ENCODE results near the gene CCL23. TPM values are rescaled to one million over a fixed set of nuclear protein-coding genes. Genes with fewer than 3 reads are reported as not detected.
"Not testable (repeated sequence)": the region's sequence is repeated elsewhere in the genome, so short reads cannot be mapped to it uniquely, and the experiment has no call there.

Gene CCL23
- total RNA-seq, 1 donor from 2014 or later, result not detected

DNA sequence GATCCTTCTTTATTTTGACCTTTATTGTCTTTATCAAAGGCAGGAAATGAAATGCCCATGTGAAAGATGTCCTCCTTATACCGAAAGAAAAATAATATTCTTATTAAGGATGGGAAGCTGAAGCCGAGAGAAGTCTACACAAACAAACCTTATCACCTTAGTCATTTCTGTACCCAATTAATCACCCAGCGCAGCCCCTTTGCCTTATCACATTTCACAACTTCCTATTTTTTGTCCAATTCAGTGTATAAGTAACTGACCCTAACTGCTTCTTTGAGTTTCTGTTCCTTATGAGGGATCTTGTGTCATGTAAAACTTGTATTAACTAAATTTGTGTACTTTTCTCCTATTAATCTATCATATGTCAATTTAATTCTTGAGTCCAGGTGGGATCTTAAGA lies 16.4 kb upstream of the CCL23 start:
- H3K36me3 ChIP-seq (ENCODE audit: control insufficient read depth, insufficient read depth, low read length), result no peaks in the 10 kb centered on the region

DNA sequence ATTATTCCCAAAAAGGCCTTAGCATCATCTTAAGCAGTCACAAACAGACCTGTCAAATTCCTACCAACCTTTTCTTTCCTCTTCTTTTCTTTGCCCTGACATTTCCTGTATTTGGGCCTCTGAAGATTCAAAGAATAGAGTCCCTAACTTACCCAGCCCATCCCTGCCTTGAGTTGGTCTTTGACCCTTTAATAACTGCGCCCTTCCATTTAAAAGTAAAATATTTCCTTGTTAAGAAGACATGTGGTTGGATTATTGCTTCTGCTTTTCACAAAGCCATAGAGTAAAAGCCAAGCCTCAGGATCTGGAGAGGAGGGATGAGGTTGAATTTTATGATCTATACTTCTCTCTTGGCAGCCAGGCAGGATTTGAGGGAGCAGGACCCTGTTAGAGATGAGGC lies 13.2 kb upstream of the CCL23 start:
- no peaks in the 10 kb centered on the region for H3K36me3 ChIP-seq (ENCODE audit: control insufficient read depth, insufficient read depth, low read length)
- DNase-seq (ENCODE audit: low read depth) (no peak), FAIRE-seq (no peak)
- TF ChIP-seq, protein P1, sequence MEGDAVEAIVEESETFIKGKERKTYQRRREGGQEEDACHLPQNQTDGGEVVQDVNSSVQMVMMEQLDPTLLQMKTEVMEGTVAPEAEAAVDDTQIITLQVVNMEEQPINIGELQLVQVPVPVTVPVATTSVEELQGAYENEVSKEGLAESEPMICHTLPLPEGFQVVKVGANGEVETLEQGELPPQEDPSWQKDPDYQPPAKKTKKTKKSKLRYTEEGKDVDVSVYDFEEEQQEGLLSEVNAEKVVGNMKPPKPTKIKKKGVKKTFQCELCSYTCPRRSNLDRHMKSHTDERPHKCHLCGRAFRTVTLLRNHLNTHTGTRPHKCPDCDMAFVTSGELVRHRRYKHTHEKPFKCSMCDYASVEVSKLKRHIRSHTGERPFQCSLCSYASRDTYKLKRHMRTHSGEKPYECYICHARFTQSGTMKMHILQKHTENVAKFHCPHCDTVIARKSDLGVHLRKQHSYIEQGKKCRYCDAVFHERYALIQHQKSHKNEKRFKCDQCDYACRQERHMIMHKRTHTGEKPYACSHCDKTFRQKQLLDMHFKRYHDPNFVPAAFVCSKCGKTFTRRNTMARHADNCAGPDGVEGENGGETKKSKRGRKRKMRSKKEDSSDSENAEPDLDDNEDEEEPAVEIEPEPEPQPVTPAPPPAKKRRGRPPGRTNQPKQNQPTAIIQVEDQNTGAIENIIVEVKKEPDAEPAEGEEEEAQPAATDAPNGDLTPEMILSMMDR (IDR thresholded peaks at IDR 0.05; ENCODE audit: insufficient read depth, low read length, severe bottlenecking), result no peak
- H3K27me3 ChIP-seq (ENCODE audit: control insufficient read depth, insufficient read depth, low read length), result no peaks in the 10 kb centered on the region
- H3K4me3 ChIP-seq (ENCODE audit: low read depth, low read length), result no peak overlapping the region

More for the DNA sequence above, 16.4 kb upstream of the CCL23 start:
- Histone ChIP-seq H3K27me3 (ENCODE audit: control insufficient read depth, insufficient read depth, low read length) (no peaks in the 10 kb centered on the region), H3K4me3 (ENCODE audit: low read depth, low read length) (no peak overlapping the region)
- FAIRE-seq (no peak), DNase-seq (ENCODE audit: low read depth) (no peak)
- TF ChIP-seq, protein P1 (IDR thresholded peaks at IDR 0.05; ENCODE audit: insufficient read depth, low read length, severe bottlenecking), result no peak

DNA sequence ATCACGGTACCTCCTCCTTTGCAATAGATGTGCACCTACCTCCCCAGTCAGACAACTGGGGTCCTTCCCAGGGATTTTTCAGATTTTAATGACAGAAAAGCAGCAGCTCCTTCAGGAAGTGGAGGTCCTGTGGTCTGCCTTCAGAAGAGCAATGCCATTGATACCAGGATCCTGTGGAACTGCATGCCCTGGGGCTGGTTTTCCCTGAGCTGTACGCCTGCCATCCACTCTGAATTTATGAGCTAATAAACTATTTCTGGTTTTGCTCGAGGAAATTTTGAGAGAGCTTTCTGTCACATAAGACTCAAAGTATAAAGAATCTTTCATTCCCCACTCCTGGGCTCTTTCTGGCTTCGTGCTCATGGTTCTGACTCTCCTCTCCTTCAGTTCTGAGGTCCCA lies 10.0 kb upstream of the CCL23 start:
- H3K27me3 ChIP-seq (ENCODE audit: control insufficient read depth, insufficient read depth, low read length), result no peaks in the 10 kb centered on the region
- no peak for DNase-seq (ENCODE audit: low read depth)
- TF ChIP-seq, protein P1 (IDR thresholded peaks at IDR 0.05; ENCODE audit: insufficient read depth, low read length, severe bottlenecking), result no peak
- FAIRE-seq, result no peak
- no peaks in the 10 kb centered on the region for H3K36me3 ChIP-seq (ENCODE audit: control insufficient read depth, insufficient read depth, low read length)
- H3K4me3 ChIP-seq (ENCODE audit: low read depth, low read length), result no peak overlapping the region

DNA sequence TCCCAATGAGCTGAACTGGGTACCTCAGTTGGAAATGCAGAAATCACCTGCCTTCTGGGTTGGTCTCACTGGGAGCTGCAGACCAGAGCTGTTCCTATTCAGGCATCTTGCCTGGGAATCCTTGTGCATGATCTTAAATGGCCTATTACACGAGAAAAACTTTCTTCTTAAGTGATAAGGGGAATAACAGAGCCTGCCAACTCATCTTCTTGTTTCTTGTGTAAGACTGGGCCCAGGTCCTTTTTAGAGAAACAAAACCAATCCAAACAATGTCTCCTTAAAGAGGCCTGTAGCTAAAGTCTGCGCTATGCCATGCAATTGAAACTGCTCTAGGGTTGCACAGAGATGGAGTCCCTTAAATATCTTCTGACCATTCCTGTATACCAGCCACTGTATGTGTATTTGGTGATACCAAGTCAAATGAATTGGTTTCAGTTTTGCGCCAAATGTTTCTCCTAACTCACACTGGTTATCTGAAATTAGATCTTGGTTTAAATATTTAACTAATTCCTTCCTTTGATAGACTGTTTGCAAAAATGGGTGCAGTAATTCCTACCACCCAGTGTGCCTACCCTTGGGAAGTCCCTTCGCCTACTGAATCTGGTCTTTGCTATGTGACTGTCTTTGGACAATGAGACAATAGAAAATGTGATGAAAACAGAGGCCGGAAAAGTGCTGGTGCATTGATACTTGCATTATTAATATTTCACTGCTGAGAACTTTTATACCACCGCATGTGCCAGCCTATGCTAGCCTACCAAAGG lies 6.5 kb upstream of the CCL23 start:
- DNase-seq (ENCODE audit: low read depth) (no peak), FAIRE-seq (no peak)
- Histone ChIP-seq H3K27me3 (ENCODE audit: control insufficient read depth, insufficient read depth, low read length) (no peaks in the 10 kb centered on the region), H3K36me3 (ENCODE audit: control insufficient read depth, insufficient read depth, low read length) (no peaks in the 10 kb centered on the region), H3K4me3 (ENCODE audit: low read depth, low read length) (no peak overlapping the region)
- TF ChIP-seq, protein P1 (IDR thresholded peaks at IDR 0.05; ENCODE audit: insufficient read depth, low read length, severe bottlenecking), result no peak

DNA sequence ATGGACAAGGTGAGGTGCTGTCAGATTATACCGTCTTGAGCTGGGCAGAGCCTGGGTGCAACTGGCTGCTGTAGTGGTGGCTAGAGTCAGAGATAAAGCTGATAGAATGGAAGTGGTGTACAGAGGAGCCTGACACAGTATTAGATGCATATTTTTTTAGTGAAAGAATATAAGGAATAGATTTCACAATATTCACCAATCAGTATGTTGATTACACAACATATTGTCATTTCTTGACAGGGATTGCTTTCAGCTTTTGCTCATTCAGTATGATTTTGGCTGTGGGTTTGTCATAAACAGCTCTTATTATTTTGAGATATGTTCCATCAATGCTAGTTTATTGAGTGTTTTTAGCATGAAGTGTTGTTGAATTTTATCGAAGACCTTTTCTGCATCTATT lies 1.7 kb upstream of the CCL23 start:
- no peak for DNase-seq (ENCODE audit: low read depth)
- TF ChIP-seq, protein P1 (IDR thresholded peaks at IDR 0.05; ENCODE audit: insufficient read depth, low read length, severe bottlenecking), result no peak
- H3K27me3 ChIP-seq (ENCODE audit: control insufficient read depth, insufficient read depth, low read length), result no peaks in the 10 kb centered on the region
- no peak for FAIRE-seq
- H3K4me3 ChIP-seq (ENCODE audit: low read depth, low read length), result no peak overlapping the region
- H3K36me3 ChIP-seq (ENCODE audit: control insufficient read depth, insufficient read depth, low read length), result no peaks in the 10 kb centered on the region

DNA sequence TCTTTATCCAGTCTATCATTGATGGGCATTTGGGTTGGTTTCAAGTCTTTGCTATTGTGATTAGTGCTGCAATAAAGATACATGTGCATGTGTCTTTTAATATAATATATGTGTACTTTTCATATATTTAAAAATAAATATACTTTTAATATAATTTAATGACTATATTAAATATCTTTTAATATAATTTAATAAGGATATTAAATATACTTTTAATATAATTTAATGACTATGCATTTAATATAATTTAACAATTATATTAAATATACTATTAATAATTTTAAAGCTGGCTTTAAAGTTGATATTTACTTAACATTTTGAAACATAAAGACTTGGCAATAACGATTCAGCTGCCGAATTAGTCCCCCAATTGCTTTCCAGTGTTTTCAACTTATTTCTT lies 1.2 kb downstream of the CCL23 start:
- Histone ChIP-seq H3K4me3 (ENCODE audit: low read depth, low read length) (no peak overlapping the region), H3K27me3 (ENCODE audit: control insufficient read depth, insufficient read depth, low read length) (no peaks in the 10 kb centered on the region), H3K36me3 (ENCODE audit: control insufficient read depth, insufficient read depth, low read length) (no peaks in the 10 kb centered on the region)
- DNase-seq (ENCODE audit: low read depth) (no peak), FAIRE-seq (no peak)
- TF ChIP-seq, protein P1 (IDR thresholded peaks at IDR 0.05; ENCODE audit: insufficient read depth, low read length, severe bottlenecking), result no peak

DNA sequence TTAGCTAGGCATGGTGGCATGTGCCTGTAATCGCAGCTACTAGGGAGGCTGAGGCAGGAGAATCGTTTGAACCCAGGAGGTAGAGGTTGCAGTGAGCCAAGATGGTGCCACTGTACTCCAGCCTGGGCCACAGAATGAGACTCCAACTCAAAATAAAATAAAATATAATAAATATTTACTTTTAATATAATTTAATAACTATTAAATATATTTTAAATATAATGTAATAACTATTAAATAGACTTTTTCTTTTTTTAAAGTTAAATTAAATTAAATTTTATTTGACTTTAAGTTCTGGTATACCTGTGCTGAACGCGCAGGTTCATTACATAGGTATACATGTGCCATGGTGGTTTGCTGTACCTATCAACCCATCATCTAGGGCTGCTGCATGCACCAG lies 1.9 kb downstream of the CCL23 start:
- DNase-seq (ENCODE audit: low read depth); FAIRE-seq; H3K36me3 ChIP-seq (ENCODE audit: control insufficient read depth, insufficient read depth, low read length); H3K4me3 ChIP-seq (ENCODE audit: low read depth, low read length); H3K27me3 ChIP-seq (ENCODE audit: control insufficient read depth, insufficient read depth, low read length): not testable (repeated sequence)
